ENCODE measurements around the gene NALCN. TPM values are rescaled to one million over a fixed set of nuclear protein-coding genes. Genes with fewer than 3 reads are reported as not detected.
A peak's percentile ranks its signal among the peaks of the same experiment; 100 is the strongest.

The NALCN gene
- total and polyA plus RNA-seq, 4 donors, result 20.8 to 70.7 (median 43.1) TPM

- H3K36me3 ChIP-seq (ENCODE audit: control insufficient read depth, insufficient read depth, low read length), result no peaks in the 10 kb centered on the region
- no peak for DNase-seq (ENCODE audit: low read depth in 4 of 6, low spot score in 6 of 6)
- H3K4me1 ChIP-seq (ENCODE audit: control insufficient read depth, insufficient read depth, low read length), result peaks cover 8% of the 10 kb centered on the region
- H3K4me3 ChIP-seq (ENCODE audit: low read depth, low read length), result no peak overlapping the region
- no peaks in the 10 kb centered on the region for H3K9me3 ChIP-seq (ENCODE audit: control insufficient read depth, insufficient read depth, low read length)
- no CpG with 5 or more reads among the region's 5 CpGs for WGBS (ENCODE audit: insufficient coverage)
- H3K27me3 ChIP-seq (ENCODE audit: control insufficient read depth, insufficient read depth, low read length), result no peaks in the 10 kb centered on the region
- no peak overlapping the region for H3K27ac ChIP-seq (ENCODE audit: low read depth, low read length)
These were observed 33.8 kb upstream of the NALCN start for GRCh38 chr13:101449790-101450748.

- no peaks in the 10 kb centered on the region for H3K36me3 ChIP-seq (ENCODE audit: control insufficient read depth, insufficient read depth, low read length)
- H3K9me3 ChIP-seq (ENCODE audit: control insufficient read depth, insufficient read depth, low read length), result no peaks in the 10 kb centered on the region
- DNase-seq (ENCODE audit: low read depth in 4 of 6, low spot score in 6 of 6), result no peak
- no peak overlapping the region for H3K4me3 ChIP-seq (ENCODE audit: low read depth, low read length)
- no peaks in the 10 kb centered on the region for H3K4me1 ChIP-seq (ENCODE audit: control insufficient read depth, insufficient read depth, low read length)
- no peaks in the 10 kb centered on the region for H3K27me3 ChIP-seq (ENCODE audit: control insufficient read depth, insufficient read depth, low read length)
- WGBS (ENCODE audit: insufficient coverage), result 90% methylated on average over 3 of the region's 4 CpGs
- no peak overlapping the region for H3K27ac ChIP-seq (ENCODE audit: low read depth, low read length)
These were observed 31.5 kb upstream of the NALCN start for GRCh38 chr13:101447852-101448251.

GRCh38 chr13:101434486-101434885, 18.2 kb upstream of the NALCN start:
- Histone ChIP-seq H3K27me3 (ENCODE audit: control insufficient read depth, insufficient read depth, low read length) (no peaks in the 10 kb centered on the region), H3K27ac (ENCODE audit: low read depth, low read length) (no peak overlapping the region), H3K4me3 (ENCODE audit: low read depth, low read length) (no peak overlapping the region), H3K36me3 (ENCODE audit: control insufficient read depth, insufficient read depth, low read length) (no peaks in the 10 kb centered on the region), H3K9me3 (ENCODE audit: control insufficient read depth, insufficient read depth, low read length) (no peaks in the 10 kb centered on the region), H3K4me1 (ENCODE audit: control insufficient read depth, insufficient read depth, low read length) (no peaks in the 10 kb centered on the region)
- WGBS (ENCODE audit: insufficient coverage), result no CpG with 5 or more reads among the region's 3 CpGs
- no peak for DNase-seq (ENCODE audit: low read depth in 4 of 6, low spot score in 6 of 6)

GRCh38 chr13:101433895-101434294, 17.6 kb upstream of the NALCN start:
- no peaks in the 10 kb centered on the region for H3K27me3 ChIP-seq (ENCODE audit: control insufficient read depth, insufficient read depth, low read length)
- H3K4me3 ChIP-seq (ENCODE audit: low read depth, low read length), result no peak overlapping the region
- H3K36me3 ChIP-seq (ENCODE audit: control insufficient read depth, insufficient read depth, low read length), result no peaks in the 10 kb centered on the region
- DNase-seq (ENCODE audit: low read depth in 4 of 6, low spot score in 6 of 6), result no peak
- no peaks in the 10 kb centered on the region for H3K4me1 ChIP-seq (ENCODE audit: control insufficient read depth, insufficient read depth, low read length)
- no peak overlapping the region for H3K27ac ChIP-seq (ENCODE audit: low read depth, low read length)
- no peaks in the 10 kb centered on the region for H3K9me3 ChIP-seq (ENCODE audit: control insufficient read depth, insufficient read depth, low read length)

- no peak for DNase-seq (ENCODE audit: low read depth in 4 of 6, low spot score in 6 of 6)
- Histone ChIP-seq H3K27me3 (ENCODE audit: control insufficient read depth, insufficient read depth, low read length) (no peaks in the 10 kb centered on the region), H3K27ac (ENCODE audit: low read depth, low read length) (no peak overlapping the region), H3K36me3 (ENCODE audit: control insufficient read depth, insufficient read depth, low read length) (no peaks in the 10 kb centered on the region), H3K4me3 (ENCODE audit: low read depth, low read length) (no peak overlapping the region), H3K4me1 (ENCODE audit: control insufficient read depth, insufficient read depth, low read length) (peaks cover 5% of the 10 kb centered on the region), H3K9me3 (ENCODE audit: control insufficient read depth, insufficient read depth, low read length) (no peaks in the 10 kb centered on the region)
- no CpG with 5 or more reads among the region's 3 CpGs for WGBS (ENCODE audit: insufficient coverage)
These were observed 13.4 kb upstream of the NALCN start for GRCh38 chr13:101429733-101430132.

- 80% methylated on average over 2 of the region's 10 CpGs for WGBS (ENCODE audit: insufficient coverage)
- Histone ChIP-seq H3K4me3 (ENCODE audit: low read depth, low read length) (no peak overlapping the region), H3K27me3 (ENCODE audit: control insufficient read depth, insufficient read depth, low read length) (no peaks in the 10 kb centered on the region), H3K4me1 (ENCODE audit: control insufficient read depth, insufficient read depth, low read length) (peaks cover 9% of the 10 kb centered on the region), H3K36me3 (ENCODE audit: control insufficient read depth, insufficient read depth, low read length) (no peaks in the 10 kb centered on the region), H3K27ac (ENCODE audit: low read depth, low read length) (no peak overlapping the region), H3K9me3 (ENCODE audit: control insufficient read depth, insufficient read depth, low read length) (no peaks in the 10 kb centered on the region)
- no peak for DNase-seq (ENCODE audit: low read depth in 4 of 6, low spot score in 6 of 6)
These were observed 9.3 kb upstream of the NALCN start for GRCh38 chr13:101425623-101426022.

GRCh38 chr13:101425156-101425471, 8.8 kb upstream of the NALCN start:
- Histone ChIP-seq H3K36me3 (ENCODE audit: control insufficient read depth, insufficient read depth, low read length) (no peaks in the 10 kb centered on the region), H3K27ac (ENCODE audit: low read depth, low read length) (no peak overlapping the region), H3K9me3 (ENCODE audit: control insufficient read depth, insufficient read depth, low read length) (no peaks in the 10 kb centered on the region), H3K4me1 (ENCODE audit: control insufficient read depth, insufficient read depth, low read length) (peaks cover 9% of the 10 kb centered on the region), H3K27me3 (ENCODE audit: control insufficient read depth, insufficient read depth, low read length) (no peaks in the 10 kb centered on the region), H3K4me3 (ENCODE audit: low read depth, low read length) (no peak overlapping the region)
- DNase-seq (ENCODE audit: low read depth in 4 of 6, low spot score in 6 of 6), result no peak
- 81% methylated on average over 2 of the region's 3 CpGs for WGBS (ENCODE audit: insufficient coverage)

- 33% methylated on average over 1 of the region's 6 CpGs for WGBS (ENCODE audit: insufficient coverage)
- H3K4me3 ChIP-seq (ENCODE audit: low read depth, low read length), result no peak overlapping the region
- no peaks in the 10 kb centered on the region for H3K9me3 ChIP-seq (ENCODE audit: control insufficient read depth, insufficient read depth, low read length)
- H3K27me3 ChIP-seq (ENCODE audit: control insufficient read depth, insufficient read depth, low read length), result no peaks in the 10 kb centered on the region
- no peaks in the 10 kb centered on the region for H3K36me3 ChIP-seq (ENCODE audit: control insufficient read depth, insufficient read depth, low read length)
- peak overlapping the region; percentile 44 for H3K27ac ChIP-seq (ENCODE audit: low read depth, low read length)
- DNase-seq (ENCODE audit: low read depth in 4 of 6, low spot score in 6 of 6), result peak in 4 of 6 donors; percentile 11 to 70 (median 27)
- H3K4me1 ChIP-seq (ENCODE audit: control insufficient read depth, insufficient read depth, low read length), result peaks cover 9% of the 10 kb centered on the region
These were observed 8.3 kb upstream of the NALCN start for GRCh38 chr13:101424381-101425155.

GRCh38 chr13:101423872-101424271, 7.6 kb upstream of the NALCN start:
- Histone ChIP-seq H3K4me3 (ENCODE audit: low read depth, low read length) (no peak overlapping the region), H3K4me1 (ENCODE audit: control insufficient read depth, insufficient read depth, low read length) (peaks cover 9% of the 10 kb centered on the region), H3K27me3 (ENCODE audit: control insufficient read depth, insufficient read depth, low read length) (no peaks in the 10 kb centered on the region), H3K36me3 (ENCODE audit: control insufficient read depth, insufficient read depth, low read length) (no peaks in the 10 kb centered on the region), H3K9me3 (ENCODE audit: control insufficient read depth, insufficient read depth, low read length) (no peaks in the 10 kb centered on the region), H3K27ac (ENCODE audit: low read depth, low read length) (peak overlapping the region; percentile 17)
- WGBS (ENCODE audit: insufficient coverage), result 100% methylated on average over 1 of the region's 2 CpGs
- no peak for DNase-seq (ENCODE audit: low read depth in 4 of 6, low spot score in 6 of 6)

Measured in spinal cord (tissue), 10 donors.